GM18505 (cell line): Measurements from ENCODE around the gene PDZRN4.

Experiments
- ATAC-seq: cut with Tn5 transposase; IDR thresholded peaks from one replicate; pipeline ENCODE4 v1.9.1; 2021; ENCODE audit not compliant: unreplicated experiment
- POLR2A ChIP-seq: IDR thresholded peaks from 4 replicates; pipeline ENCODE4 v1.6.1; 2011; ENCODE audit warnings: borderline replicate concordance; ENCODE audit not compliant: insufficient read depth, insufficient read length; ENCODE audit errors: extremely low read depth

PDZRN4 gene

DNA sequence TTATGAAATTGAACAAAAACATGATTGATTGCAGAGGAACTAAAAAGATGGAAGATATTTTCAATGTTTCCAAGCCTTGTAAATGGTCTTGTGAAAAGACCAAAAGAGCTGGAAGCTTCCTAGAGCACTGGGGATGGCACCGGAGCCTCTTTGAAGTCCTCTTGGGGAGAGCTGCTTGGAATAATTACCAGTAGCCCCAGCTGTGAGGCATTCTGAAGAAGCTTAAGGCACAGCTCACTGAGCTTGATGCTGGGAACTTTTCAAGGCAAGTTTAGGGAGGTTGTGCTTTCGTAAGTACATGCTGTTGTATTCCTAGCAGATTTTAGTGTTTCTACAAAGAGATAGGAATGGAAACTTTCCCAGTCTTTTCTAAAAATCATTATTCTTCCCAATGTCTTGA lies 13.9 kb downstream of the PDZRN4 start:
- ATAC-seq = no peak
- no peak for TF ChIP-seq POLR2A

DNA sequence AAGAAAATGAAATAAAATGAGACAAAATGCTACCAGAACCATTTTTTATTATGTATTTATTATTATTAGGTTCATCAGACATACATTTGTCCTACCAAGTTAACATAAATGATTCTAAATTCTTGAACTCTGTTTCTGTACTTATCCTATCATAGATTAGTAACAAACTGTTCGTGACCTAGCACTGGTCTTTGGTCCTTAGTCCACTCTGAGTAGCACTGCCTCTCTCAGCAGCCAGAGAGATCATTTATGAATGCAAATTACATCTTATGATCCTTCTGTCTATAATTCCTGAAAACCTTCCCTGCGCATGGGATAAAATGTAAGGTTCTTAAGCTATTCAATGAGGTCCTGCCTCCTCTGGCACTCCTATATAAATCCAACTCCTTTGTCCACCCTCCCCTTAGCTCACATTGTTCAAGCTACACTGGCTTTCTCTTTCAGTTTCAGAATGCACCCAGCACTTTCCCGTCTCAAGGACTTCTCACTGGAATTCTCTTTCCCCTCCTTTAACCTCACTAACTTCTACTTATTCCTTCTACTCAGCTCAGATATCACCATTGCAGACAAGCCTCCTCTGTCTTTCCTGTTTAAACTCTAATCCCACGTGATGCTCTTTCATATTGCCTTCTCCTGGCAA lies 17.1 kb downstream of the PDZRN4 start:
- ATAC-seq = peak; percentile 73
- no peak for TF ChIP-seq POLR2A

DNA sequence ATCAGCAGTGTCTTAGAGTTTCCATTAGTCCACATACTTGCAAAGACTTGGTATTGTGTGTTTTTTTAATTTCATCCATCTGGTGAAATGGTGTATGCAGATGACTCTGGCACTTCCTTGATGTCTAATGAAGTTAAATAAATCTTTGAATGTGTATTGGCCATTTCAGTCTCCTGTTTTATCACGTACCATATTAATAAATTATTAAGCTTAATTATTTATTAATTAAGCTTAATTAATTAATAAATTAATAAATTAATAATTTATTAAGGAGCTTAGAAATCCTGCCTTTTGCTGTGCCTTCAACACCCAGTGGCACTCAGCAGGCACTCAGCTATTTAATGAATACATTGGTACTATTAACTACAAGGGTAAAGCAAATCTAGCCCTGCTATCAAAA lies 18.2 kb downstream of the PDZRN4 start:
- no peak for TF ChIP-seq POLR2A
- no peak for ATAC-seq

DNA sequence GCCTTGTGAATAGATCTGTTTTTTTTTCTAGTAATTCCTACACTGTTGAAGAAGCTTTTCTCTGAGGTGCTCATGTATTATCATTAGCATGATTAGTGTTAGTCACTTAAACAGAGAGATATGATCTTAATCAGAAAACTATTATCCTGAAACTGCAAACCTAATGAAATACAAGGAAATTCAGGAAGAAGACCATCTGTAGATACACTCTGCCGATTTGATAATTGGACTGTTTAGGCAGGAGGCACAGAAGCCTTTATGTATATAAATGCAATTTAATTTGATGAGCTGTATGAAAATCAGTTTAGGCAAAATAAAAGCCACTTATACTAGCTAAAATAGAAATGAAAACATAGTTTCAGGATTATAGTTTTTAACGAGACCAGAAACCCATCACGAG lies 23.3 kb downstream of the PDZRN4 start:
- ATAC-seq = no peak
- no peak for TF ChIP-seq POLR2A

DNA sequence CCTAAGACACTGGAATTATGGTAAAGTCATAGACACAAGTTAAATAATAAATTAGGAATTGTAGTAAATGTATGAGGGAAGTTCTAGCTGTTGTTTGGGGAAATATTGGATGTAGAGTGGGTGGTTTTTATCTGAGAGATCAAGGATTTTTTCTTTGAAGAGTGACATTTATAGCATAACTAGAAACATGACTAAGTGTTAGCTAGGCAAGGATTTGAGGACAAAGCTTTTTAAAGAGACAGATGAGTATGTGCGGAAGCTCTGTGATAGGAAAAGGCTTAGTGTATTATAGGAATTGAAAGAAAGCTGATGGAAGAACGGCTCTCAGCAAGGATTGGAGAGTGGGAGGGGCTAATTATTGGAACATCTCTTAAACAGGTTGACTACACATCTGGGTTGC lies 24.5 kb downstream of the PDZRN4 start:
- TF ChIP-seq POLR2A = no peak
- ATAC-seq = no peak

DNA sequence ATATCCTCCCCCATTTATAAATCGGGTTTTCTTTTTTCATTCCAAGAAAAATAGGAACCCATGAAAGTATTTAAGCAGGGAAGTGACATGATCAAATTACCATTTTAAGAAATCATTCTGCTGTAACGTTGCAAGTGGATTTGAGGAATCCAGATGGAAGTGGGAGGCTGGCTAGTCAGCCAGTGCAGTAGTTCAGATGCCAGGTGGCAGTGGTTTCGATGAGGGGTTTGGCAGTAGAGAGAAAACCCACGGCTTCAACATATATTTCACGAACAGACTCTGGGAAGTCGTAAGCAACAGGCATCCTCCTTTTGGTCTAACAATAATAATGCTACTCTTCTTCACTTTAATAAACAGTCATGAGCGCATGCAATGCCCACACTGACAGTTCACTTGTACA lies 25.0 kb downstream of the PDZRN4 start:
- no peak for TF ChIP-seq POLR2A

DNA sequence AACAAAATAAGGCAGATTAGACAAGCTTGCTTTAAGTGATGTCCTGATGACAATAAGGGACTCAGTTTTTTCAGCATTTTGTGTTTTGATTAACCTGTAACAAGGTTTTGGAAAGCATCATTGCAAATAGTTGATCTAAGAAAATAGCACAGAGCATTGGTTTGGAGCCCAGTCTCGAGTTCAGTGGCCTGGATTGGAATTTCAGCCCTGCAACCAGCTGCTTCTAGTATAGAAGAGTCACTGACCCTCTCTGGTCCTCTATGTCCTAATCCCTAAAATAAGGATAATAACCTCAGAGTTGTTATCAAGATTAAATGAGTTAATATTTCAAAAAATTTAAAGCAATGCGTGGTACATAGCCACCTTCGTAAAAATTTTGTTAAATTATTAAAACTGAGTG lies 25.5 kb downstream of the PDZRN4 start:
- no peak for TF ChIP-seq POLR2A
- no peak for ATAC-seq

More for the DNA sequence above, 25.0 kb downstream of the PDZRN4 start:
- no peak for ATAC-seq

DNA sequence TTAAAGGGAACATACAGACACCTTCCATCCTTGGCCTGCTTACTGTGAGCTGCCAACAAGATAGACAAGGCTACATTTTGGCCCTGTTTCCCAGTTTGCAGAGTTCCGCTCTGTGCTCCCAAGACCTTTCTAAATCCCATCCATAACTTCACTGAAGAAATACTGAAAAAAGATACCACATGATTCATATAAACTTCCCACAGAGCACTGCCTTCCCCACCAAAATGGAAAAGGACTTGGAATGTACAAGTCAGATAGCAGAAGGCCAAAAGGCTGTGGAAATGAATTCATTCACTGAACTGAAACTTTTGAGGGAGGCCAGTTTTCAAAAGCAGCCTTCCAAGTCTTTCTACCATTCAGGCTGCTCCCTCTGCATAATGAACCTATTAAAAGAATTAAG lies 29.6 kb downstream of the PDZRN4 start:
- no peak for TF ChIP-seq POLR2A
- no peak for ATAC-seq

DNA sequence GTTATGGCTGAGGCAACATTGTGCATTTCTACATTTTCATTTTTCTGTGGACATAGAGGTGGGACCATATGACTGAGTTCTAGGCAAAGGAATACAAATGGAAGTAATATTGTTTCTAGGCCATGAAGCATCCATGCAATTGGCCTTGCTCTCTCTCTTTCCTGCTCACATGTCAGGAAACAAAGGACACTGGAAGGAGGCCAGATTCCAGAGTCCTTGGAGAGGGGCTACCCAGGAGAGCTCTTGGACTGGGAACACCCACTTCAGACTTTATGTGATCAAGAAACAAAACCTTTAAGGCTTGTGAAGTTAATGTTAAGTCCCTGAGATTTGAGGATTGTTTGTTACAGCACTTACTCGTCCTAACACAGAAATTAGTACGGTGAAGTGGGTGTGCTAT lies 32.8 kb downstream of the PDZRN4 start:
- ATAC-seq = no peak
- TF ChIP-seq POLR2A = no peak

DNA sequence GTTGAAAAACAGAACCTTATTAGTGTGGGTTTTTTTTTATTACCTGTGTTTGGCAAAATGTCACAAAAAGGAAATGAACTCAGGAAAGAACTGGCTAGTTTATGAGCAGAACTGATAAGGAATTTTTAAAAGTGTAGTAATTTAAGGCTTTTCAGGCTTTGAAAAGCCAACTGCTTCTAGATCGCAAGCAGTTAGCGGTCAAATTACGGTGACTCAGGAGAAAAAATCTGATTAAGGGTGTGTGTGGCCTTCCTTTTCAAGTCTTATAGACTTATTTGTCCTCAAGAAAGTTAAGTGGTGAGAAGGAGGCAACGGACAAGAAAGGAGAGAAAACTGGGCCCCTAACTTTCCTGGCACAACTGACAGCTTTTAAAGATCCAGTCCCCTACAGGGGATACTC lies 33.4 kb downstream of the PDZRN4 start:
- no peak for TF ChIP-seq POLR2A
- ATAC-seq = no peak

DNA sequence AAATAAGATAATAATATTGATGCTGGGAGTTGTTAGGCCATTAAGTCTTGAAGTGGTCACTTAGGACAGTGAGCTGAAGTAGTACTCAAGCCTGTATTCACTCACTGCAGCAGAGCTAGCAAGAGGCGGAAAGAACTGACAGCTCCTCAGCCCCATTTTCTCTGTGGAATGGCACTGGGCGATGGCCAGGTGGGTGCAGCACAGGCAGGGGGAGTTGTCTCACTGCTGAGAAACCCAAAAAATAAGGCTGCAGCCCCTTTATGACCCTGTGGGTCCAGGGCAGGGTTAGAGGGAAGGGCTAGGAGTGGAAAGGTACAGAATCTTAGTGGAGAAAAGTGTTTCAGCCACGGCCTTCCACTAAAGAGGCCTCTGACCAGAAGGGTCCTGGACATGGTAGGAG lies 35.5 kb downstream of the PDZRN4 start:
- TF ChIP-seq POLR2A = no peak
- ATAC-seq = no peak

DNA sequence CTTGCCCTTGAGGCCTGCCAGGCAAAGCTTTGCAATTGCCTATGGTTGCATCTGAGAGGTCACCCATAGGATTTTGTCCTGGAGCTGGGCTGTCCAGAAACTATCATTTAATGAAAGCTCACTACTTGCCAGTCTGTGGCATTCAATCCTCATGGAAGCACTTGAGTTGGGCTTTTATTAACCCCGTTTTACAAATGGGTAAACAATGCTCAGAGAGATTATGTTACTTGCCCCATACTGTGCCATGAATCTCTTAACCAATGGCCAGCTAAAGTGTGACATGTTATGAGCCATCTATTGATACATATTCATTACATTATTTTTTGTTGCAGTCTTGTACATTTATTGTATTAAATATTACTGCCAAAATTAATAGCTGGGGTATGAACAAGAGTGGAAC lies 35.9 kb downstream of the PDZRN4 start:
- ATAC-seq = no peak
- no peak for TF ChIP-seq POLR2A

DNA sequence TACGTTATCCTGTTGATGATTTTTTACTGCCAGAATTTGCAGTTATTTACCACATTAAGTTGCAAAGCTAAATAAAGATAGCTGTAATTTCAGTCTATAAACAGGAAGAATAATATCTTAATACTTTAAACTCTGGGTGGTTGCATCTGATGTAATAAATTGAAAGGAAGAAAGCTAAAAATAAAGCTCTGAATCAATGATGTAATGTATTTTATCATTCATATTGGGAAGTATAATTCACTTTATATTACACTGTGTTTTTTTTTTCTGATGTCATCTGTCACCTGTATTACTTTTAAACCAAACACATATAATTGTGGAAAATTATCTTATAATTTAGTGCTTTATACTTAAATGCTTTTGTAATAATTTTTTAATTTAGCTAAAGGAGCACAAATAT lies 37.1 kb downstream of the PDZRN4 start:
- no peak for ATAC-seq
- no peak for TF ChIP-seq POLR2A

DNA sequence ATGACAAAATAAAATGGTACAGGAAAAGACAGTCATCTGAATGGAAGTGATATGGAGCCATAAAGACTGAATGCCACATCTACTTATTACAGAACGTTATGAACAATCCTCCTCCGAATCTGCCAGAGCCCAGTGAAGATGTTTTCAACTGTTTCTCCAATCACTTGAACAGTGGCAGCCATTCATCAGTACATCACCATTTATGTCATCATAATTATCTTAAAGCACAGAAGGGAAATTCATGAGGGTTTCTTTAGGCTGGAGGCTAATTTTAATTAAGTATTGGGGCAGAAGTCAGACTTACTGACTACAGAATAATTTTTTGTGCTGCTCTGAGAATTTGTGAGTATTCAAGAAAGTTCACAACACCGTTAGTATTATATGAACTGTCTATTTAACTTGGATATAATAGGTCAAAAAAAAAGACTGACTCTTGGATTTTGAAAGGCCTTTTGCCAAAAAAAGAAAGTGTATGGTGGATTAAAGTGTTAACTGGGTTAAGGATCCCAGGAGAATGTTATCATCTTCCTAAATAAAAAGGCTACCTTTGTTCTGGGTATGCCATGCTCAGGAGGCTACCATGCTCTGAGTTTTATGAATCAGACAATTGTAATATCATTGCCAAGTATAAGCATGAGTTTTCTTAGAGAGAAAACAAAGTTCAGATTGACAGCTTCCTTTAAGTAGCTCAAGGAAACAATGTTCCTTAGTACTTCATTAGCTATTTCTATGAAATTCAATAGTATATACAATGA lies 40.1 kb downstream of the PDZRN4 start:
- no peak for ATAC-seq
- no peak for TF ChIP-seq POLR2A
